Stomach smooth muscle (tissue), 2 donors: Measurements from ENCODE around the gene BDKRB1.

ENCODE experiments used
- H3K27ac ChIP-seq: one replicate; pipeline ENCODE4 v1.7.0; 2013; ENCODE audit warnings: mild to moderate bottlenecking, low read length, inconsistent platforms
- H3K27me3 ChIP-seq, 2 donors: one replicate each; pipeline ENCODE4 v1.7.0; 2013; ENCODE audit warnings: low read length in 2 of 2; ENCODE audit not compliant: insufficient read depth in 2 of 2, control insufficient read depth in 1 of 2
- H3K36me3 ChIP-seq, 2 donors: one replicate each; pipeline ENCODE4 v1.7.0; 2013; ENCODE audit warnings: low read length in 2 of 2; ENCODE audit not compliant: control insufficient read depth in 2 of 2, insufficient read depth in 2 of 2
- H3K4me1 ChIP-seq: one replicate; pipeline ENCODE4 v1.7.0; 2013; ENCODE audit warnings: low read length; ENCODE audit not compliant: control insufficient read depth, insufficient read depth
- H3K4me3 ChIP-seq, 2 donors: one replicate each; pipeline ENCODE4 v1.7.0; 2013; ENCODE audit warnings: low read length in 2 of 2
- H3K9ac ChIP-seq, 2 donors: one replicate each; pipeline ENCODE4 v1.7.0; 2013; ENCODE audit warnings: low read length in 2 of 2, mild to moderate bottlenecking in 1 of 2
- H3K9me3 ChIP-seq, 2 donors: one replicate each; pipeline ENCODE4 v1.7.0; 2013; ENCODE audit warnings: low read length in 2 of 2; ENCODE audit not compliant: control insufficient read depth in 2 of 2
- donor health status: healthy.
- donor health status: Pancreatic carcinoma.

The BDKRB1 gene

DNA sequence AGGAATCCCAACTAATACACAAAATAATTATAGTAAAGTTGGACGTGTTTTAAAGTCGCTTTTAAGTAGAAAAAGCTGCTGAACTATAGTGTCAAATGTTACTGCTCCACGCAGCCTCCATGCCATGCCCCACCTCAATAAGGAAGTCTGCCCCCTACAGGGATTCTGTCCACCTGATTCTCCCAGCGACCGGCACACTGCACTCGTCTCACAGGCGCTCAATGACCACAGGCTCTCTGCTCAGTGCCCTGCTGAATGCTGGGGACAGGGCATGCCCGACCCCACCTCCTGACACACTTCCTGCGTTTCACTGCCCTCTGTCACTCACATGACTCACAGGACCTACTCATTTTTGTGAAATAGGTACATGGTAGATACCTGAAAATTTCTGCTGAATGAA lies 48.9 kb downstream of the BDKRB1 start:
- no peak overlapping the region for H3K9ac ChIP-seq
- no peak overlapping the region for H3K27ac ChIP-seq
- no peak overlapping the region for H3K4me3 ChIP-seq
- no peaks in the 10 kb centered on the region for H3K9me3 ChIP-seq
- peaks cover 35 to 44% of the 10 kb centered on the region in 2 donors for H3K36me3 ChIP-seq
- H3K27me3 ChIP-seq, result no peaks in the 10 kb centered on the region
- no peaks in the 10 kb centered on the region for H3K4me1 ChIP-seq

GRCh38 chr14:96307434-96307833 lies 51.4 kb downstream of the BDKRB1 start:
- peaks cover 32 to 41% of the 10 kb centered on the region in 2 donors for H3K36me3 ChIP-seq
- H3K9me3 ChIP-seq, result no peaks in the 10 kb centered on the region
- H3K4me3 ChIP-seq, result no peak overlapping the region
- H3K9ac ChIP-seq, result no peak overlapping the region
- H3K27ac ChIP-seq, result no peak overlapping the region
- no peaks in the 10 kb centered on the region for H3K27me3 ChIP-seq
- H3K4me1 ChIP-seq, result no peaks in the 10 kb centered on the region

- Histone ChIP-seq H3K27ac (no peak overlapping the region), H3K36me3 (peaks cover 26 to 36% of the 10 kb centered on the region in 2 donors), H3K9ac (no peak overlapping the region), H3K4me1 (no peaks in the 10 kb centered on the region), H3K27me3 (no peaks in the 10 kb centered on the region), H3K9me3 (no peaks in the 10 kb centered on the region), H3K4me3 (no peak overlapping the region)
Observed at GRCh38 chr14:96309133-96309895, 53.3 kb downstream of the BDKRB1 start.

DNA sequence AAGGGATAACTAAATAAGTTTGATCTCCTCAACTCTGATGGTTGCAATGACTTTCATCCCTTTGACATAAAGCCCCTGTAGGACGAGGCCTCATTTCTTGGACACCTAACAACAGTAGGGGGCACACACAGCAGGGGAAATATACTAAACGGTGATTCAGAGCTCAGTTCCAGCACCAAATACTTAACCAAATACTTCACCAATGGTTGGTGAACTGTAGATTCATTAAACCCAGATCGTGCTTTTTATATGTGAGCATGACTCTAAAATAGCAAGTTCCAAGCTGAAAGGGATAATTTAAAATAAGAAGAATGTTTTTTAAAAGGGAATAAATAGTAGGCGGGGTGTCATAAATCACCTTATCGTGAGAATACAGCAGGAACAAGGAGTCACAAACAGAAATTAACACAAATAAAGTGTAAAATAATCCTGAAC lies 53.9 kb downstream of the BDKRB1 start:
- Histone ChIP-seq H3K4me3 (no peak overlapping the region), H3K4me1 (no peaks in the 10 kb centered on the region), H3K27me3 (no peaks in the 10 kb centered on the region), H3K36me3 (peaks cover 29 to 35% of the 10 kb centered on the region in 2 donors), H3K9ac (no peak overlapping the region), H3K27ac (no peak overlapping the region), H3K9me3 (no peaks in the 10 kb centered on the region)

GRCh38 chr14:96310906-96311305 lies 54.9 kb downstream of the BDKRB1 start:
- Histone ChIP-seq H3K27ac (no peak overlapping the region), H3K9me3 (no peaks in the 10 kb centered on the region), H3K9ac (no peak overlapping the region), H3K4me3 (no peak overlapping the region), H3K27me3 (no peaks in the 10 kb centered on the region), H3K4me1 (no peaks in the 10 kb centered on the region), H3K36me3 (peaks cover 32 to 39% of the 10 kb centered on the region in 2 donors)
